ENCODE results near the gene CNGB1. TPM values are rescaled to one million over a fixed set of nuclear protein-coding genes. Genes with fewer than 3 reads are reported as not detected.
A peak's percentile ranks its signal among the peaks of the same experiment; 100 is the strongest.

CNGB1 gene
- total and polyA plus RNA-seq, 12 donors = not detected

GRCh38 chr16:57846078-57846697, 124.7 kb downstream of the CNGB1 start:
- no peaks in the 10 kb centered on the region for H3K4me1 ChIP-seq
- DNase-seq = no peak
- no peaks in the 10 kb centered on the region for H3K9me3 ChIP-seq
- H3K27ac ChIP-seq = no peak overlapping the region
- no peaks in the 10 kb centered on the region for H3K27me3 ChIP-seq
- intact Hi-C loops (cut with DNase I) = no loop called here
- WGBS, 2 donors = 71% methylated on average over 9 of the region's 9 CpGs
- H3K36me3 ChIP-seq = no peaks in the 10 kb centered on the region
- no peak overlapping the region for H3K4me3 ChIP-seq
- TF ChIP-seq CTCF (IDR thresholded peaks at IDR 0.05) = no peak
- peak in 2 of 8 donors; percentile 33 to 55 for ATAC-seq

GRCh38 chr16:57845115-57845514, 125.8 kb downstream of the CNGB1 start:
- no peak for DNase-seq
- Histone ChIP-seq H3K27ac (no peak overlapping the region), H3K9me3 (no peaks in the 10 kb centered on the region), H3K4me3 (no peak overlapping the region), H3K36me3 (no peaks in the 10 kb centered on the region), H3K4me1 (no peaks in the 10 kb centered on the region), H3K27me3 (no peaks in the 10 kb centered on the region)
- TF ChIP-seq CTCF (IDR thresholded peaks at IDR 0.05) = no peak
- 76 to 77% methylated on average over 8 of the region's 8 CpGs for whole genome bisulfite sequencing, 2 donors
- no peak for ATAC-seq
- intact Hi-C loops (cut with DNase I) = no loop called here

- Histone ChIP-seq H3K4me1 (no peaks in the 10 kb centered on the region), H3K4me3 (no peak overlapping the region), H3K27me3 (no peaks in the 10 kb centered on the region), H3K9me3 (no peaks in the 10 kb centered on the region), H3K27ac (no peak overlapping the region), H3K36me3 (no peaks in the 10 kb centered on the region)
- no peak for TF ChIP-seq CTCF (IDR thresholded peaks at IDR 0.05)
- WGBS, 2 donors = 86 to 89% methylated on average over 10 of the region's 10 CpGs
- intact Hi-C loops (cut with DNase I) = no loop called here
- DNase-seq (no peak), ATAC-seq (no peak)
These were observed 126.4 kb downstream of the CNGB1 start for GRCh38 chr16:57844416-57845030.

GRCh38 chr16:57843400-57843799, 127.5 kb downstream of the CNGB1 start:
- Histone ChIP-seq H3K9me3 (no peaks in the 10 kb centered on the region), H3K4me1 (no peaks in the 10 kb centered on the region), H3K27me3 (no peaks in the 10 kb centered on the region), H3K36me3 (no peaks in the 10 kb centered on the region), H3K27ac (no peak overlapping the region), H3K4me3 (no peak overlapping the region)
- intact Hi-C loops (cut with DNase I) = no loop called here
- whole genome bisulfite sequencing, 2 donors = 100% methylated on average over 1 of the region's 1 CpG
- DNase-seq = no peak
- no peak for TF ChIP-seq CTCF (IDR thresholded peaks at IDR 0.05)
- ATAC-seq = no peak

Measured in heart right ventricle (tissue), 16 donors.